OCI-LY3 (cell line): Measurements from ENCODE around the gene TIMM22.
"Not testable (repeated sequence)": the region's sequence is repeated elsewhere in the genome, so short reads cannot be mapped to it uniquely, and the experiment has no call there.

ENCODE experiments used
- H2AFZ ChIP-seq: fragments of 200-600, 300-600 bp; shearing (Covaris generic); 2 replicates; pipeline ENCODE4 v1.6.0; 2014; ENCODE audit warnings: antibody characterized with exemption, low read depth, low read length
- H3K27ac ChIP-seq: fragments of 200-600, 300-600 bp; sonication (generic); 2 replicates; pipeline ENCODE4 v1.5.1; 2014; ENCODE audit warnings: mild to moderate bottlenecking, low read length, moderate library complexity, mixed read lengths
- H3K27me3 ChIP-seq: fragments of 200-600, 300-600 bp; sonication (generic); 2 replicates; pipeline ENCODE4 v1.6.1; 2014; ENCODE audit warnings: low read depth, low read length, mixed read lengths
- H3K36me3 ChIP-seq: fragments of 200-600, 300-600 bp; sonication (generic); replicated peaks from 2 replicates; pipeline ENCODE3; 2014; ENCODE audit warnings: low read depth, low read length, mixed read lengths
- H3K4me1 ChIP-seq: fragments of 300-600, 200-600 bp; sonication (generic); 2 replicates; pipeline ENCODE4 v1.6.1; 2014; ENCODE audit warnings: low read length, mixed read lengths
- H3K4me2 ChIP-seq: fragments of 200-600, 300-600 bp; sonication (generic); 2 replicates; pipeline ENCODE4 v1.6.1; 2014; ENCODE audit warnings: low read length, mixed read lengths
- H3K4me3 ChIP-seq: fragments of 300-600, 200-600 bp; sonication (generic); 2 replicates; pipeline ENCODE4 v1.5.1; 2014; ENCODE audit warnings: antibody characterized with exemption, mild to moderate bottlenecking, low read length, moderate library complexity
- H3K79me2 ChIP-seq: fragments of 300-600, 200-600 bp; shearing (Covaris generic); 2 replicates; pipeline ENCODE4 v1.6.1; 2014; ENCODE audit warnings: mild to moderate bottlenecking, low read length, mixed read lengths
- H3K9ac ChIP-seq: fragments of 300-600, 200-600 bp; shearing (Covaris generic); 2 replicates; pipeline ENCODE4 v1.6.0; 2014; ENCODE audit warnings: mild to moderate bottlenecking, low read length, moderate library complexity
- H3K9me3 ChIP-seq: fragments of 200-600, 300-600 bp; shearing (Covaris generic); 2 replicates; pipeline ENCODE4 v1.6.1; 2014; ENCODE audit warnings: low read length, mixed read lengths; ENCODE audit not compliant: insufficient read depth
- H4K20me1 ChIP-seq: fragments of 200-600, 300-600 bp; sonication (generic); 2 replicates; pipeline ENCODE4 v1.6.1; 2016; ENCODE audit warnings: low read length, mixed read lengths; ENCODE audit not compliant: insufficient read depth
- EZH2phosphoT487 ChIP-seq: fragments of 200-600 bp; shearing (Covaris generic); IDR thresholded peaks from 2 replicates; pipeline ENCODE4 v1.6.1; 2018; ENCODE audit warnings: antibody characterized with exemption, mixed run types, low read depth
- TF ChIP-seq, protein P1 (sequence below): fragments of 200-600, 300-600 bp; sonication (generic); IDR thresholded peaks from 2 replicates; pipeline ENCODE4 v1.5.1; 2014; ENCODE audit warnings: antibody characterized with exemption, low read length, low read depth

The TIMM22 gene

DNA sequence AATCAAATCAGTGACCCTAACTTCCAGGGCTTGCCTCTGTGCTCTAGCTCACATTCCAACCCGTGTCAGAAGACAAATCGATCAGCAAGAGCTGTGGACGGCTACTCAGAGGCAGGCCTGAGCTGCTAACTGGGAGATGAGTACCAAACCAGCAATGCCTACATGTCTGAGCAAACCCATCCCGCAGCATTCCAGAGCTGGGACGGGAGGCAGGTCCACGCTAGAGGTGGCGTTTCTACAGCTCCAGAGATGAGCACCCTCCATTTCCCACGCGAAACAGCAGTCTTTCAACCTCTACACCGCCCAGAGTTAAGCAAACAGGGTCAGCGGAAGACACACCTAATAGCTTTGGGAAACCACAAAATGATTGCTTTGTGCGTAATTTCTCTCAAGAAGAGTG, 23.9 kb upstream of the TIMM22 start:
- TF ChIP-seq, protein P1, sequence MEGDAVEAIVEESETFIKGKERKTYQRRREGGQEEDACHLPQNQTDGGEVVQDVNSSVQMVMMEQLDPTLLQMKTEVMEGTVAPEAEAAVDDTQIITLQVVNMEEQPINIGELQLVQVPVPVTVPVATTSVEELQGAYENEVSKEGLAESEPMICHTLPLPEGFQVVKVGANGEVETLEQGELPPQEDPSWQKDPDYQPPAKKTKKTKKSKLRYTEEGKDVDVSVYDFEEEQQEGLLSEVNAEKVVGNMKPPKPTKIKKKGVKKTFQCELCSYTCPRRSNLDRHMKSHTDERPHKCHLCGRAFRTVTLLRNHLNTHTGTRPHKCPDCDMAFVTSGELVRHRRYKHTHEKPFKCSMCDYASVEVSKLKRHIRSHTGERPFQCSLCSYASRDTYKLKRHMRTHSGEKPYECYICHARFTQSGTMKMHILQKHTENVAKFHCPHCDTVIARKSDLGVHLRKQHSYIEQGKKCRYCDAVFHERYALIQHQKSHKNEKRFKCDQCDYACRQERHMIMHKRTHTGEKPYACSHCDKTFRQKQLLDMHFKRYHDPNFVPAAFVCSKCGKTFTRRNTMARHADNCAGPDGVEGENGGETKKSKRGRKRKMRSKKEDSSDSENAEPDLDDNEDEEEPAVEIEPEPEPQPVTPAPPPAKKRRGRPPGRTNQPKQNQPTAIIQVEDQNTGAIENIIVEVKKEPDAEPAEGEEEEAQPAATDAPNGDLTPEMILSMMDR = no peak
- no peak for TF ChIP-seq EZH2phosphoT487
- Histone ChIP-seq H3K27ac (no peak overlapping the region), H3K4me1 (no peaks in the 10 kb centered on the region)

DNA sequence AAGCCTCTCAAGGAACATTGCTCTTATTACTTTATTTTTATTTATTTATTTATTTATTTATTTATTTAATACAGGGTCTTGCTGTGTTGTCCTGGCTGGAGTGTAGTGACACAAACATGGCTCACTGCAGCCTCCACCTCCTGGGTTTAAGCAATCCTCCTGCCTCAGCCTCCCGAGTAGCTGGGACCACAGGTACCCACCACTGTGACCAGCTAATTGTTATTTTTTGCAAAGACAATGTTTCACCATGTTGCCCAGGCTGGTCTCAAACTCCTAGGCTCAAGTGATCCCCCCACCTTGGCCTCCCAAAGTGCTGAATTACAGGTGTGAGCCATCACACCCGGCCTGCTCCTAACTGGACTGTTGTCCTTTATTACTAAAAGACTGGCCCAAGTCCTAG, 22.2 kb upstream of the TIMM22 start:
- H3K4me2 ChIP-seq = not testable (repeated sequence)

More for the DNA sequence above, 23.9 kb upstream of the TIMM22 start:
- Histone ChIP-seq H2AFZ (no peak overlapping the region), H3K36me3 (no peaks in the 10 kb centered on the region), H3K4me2 (no peak overlapping the region), H4K20me1 (no peaks in the 10 kb centered on the region), H3K9me3 (no peaks in the 10 kb centered on the region), H3K4me3 (no peak overlapping the region), H3K9ac (no peak overlapping the region), H3K27me3 (peaks cover 7% of the 10 kb centered on the region; the same call in 1 of the 2 replicates), H3K79me2 (no peaks in the 10 kb centered on the region)

DNA sequence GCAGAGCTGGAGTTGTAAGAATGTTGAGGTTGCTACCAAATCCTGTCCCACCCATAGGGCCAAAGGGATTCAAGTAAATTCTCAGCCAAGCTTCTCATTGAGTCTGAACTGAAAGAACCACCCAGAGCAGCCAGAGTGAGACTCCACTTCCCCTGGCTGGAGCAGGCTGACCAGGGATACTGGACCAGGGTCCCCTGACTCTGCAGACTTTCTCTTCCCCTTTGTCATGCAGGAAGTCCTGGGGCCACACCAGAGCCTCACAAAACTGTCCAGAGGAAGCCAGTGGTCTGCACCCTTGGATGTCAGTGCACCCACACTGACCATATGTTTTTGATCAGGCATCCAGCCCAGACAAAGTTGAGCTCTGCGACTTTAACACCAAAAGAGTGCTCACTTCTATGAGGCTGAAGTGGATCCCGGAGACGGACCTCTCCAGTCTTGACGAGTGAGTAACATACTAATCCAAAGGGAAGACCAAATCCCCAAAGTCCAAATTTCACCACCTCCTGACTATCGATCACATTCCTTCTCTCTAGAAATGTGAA, 21.5 kb upstream of the TIMM22 start:
- H3K9me3 ChIP-seq = no peaks in the 10 kb centered on the region
- no peaks in the 10 kb centered on the region for H4K20me1 ChIP-seq
- H3K9ac ChIP-seq = no peak overlapping the region
- H3K27me3 ChIP-seq = peaks cover 11% of the 10 kb centered on the region; the same call in 1 of the 2 replicates
- H3K27ac ChIP-seq = no peak overlapping the region
- H3K4me1 ChIP-seq = peaks cover 4% of the 10 kb centered on the region
- TF ChIP-seq, protein P1 = no peak
- TF ChIP-seq EZH2phosphoT487 = no peak
- no peak overlapping the region for H2AFZ ChIP-seq
- no peaks in the 10 kb centered on the region for H3K36me3 ChIP-seq
- no peak overlapping the region for H3K4me3 ChIP-seq
- no peaks in the 10 kb centered on the region for H3K79me2 ChIP-seq
- H3K4me2 ChIP-seq = no peak overlapping the region

More for the DNA sequence above, 22.2 kb upstream of the TIMM22 start:
- H3K9ac ChIP-seq, H2AFZ ChIP-seq, H3K79me2 ChIP-seq, H3K9me3 ChIP-seq, H3K4me1 ChIP-seq, H4K20me1 ChIP-seq, H3K27ac ChIP-seq, H3K4me3 ChIP-seq, H3K36me3 ChIP-seq: not testable (repeated sequence)
- peaks cover 11% of the 10 kb centered on the region; the same call in 1 of the 2 replicates for H3K27me3 ChIP-seq

DNA sequence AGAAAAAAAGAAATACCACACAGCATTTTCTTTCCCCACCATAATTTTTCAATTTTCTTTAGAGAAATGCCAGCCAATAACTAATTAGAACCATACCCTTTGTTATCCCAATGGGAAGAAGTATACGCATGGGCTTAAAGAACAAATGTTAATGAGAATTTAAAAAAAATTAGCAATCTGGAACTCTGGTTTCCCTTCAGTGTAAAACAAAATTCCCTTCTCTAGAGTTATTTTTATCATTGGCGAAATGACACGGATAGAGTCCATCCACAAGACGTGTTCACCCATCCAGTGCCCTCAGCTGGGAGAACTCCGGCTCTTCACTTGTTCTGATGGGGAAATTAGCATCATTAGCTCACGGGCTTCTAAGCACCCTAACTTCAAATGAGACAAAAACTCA, 20.6 kb upstream of the TIMM22 start:
- no peak overlapping the region for H3K9ac ChIP-seq
- H3K4me3 ChIP-seq = no peak overlapping the region
- H4K20me1 ChIP-seq = no peaks in the 10 kb centered on the region
- H3K4me1 ChIP-seq = peaks cover 6% of the 10 kb centered on the region
- no peak for TF ChIP-seq EZH2phosphoT487
- TF ChIP-seq, protein P1 = no peak
- no peaks in the 10 kb centered on the region for H3K36me3 ChIP-seq
- H3K4me2 ChIP-seq = no peak overlapping the region
- H3K9me3 ChIP-seq = no peaks in the 10 kb centered on the region
- peaks cover 11% of the 10 kb centered on the region; the same call in 1 of the 2 replicates for H3K27me3 ChIP-seq
- no peak overlapping the region for H3K27ac ChIP-seq
- no peaks in the 10 kb centered on the region for H3K79me2 ChIP-seq
- H2AFZ ChIP-seq = no peak overlapping the region
